HG03521 (cell line): Measurements from ENCODE around the gene ITGB7.
A peak's percentile ranks its signal among the peaks of the same experiment; 100 is the strongest.

Experiments
- ATAC-seq: cut with Tn5 transposase; IDR thresholded peaks from one replicate; pipeline ENCODE4 v1.9.1; 2021; ENCODE audit warnings: mild to moderate bottlenecking, moderate library complexity; ENCODE audit not compliant: unreplicated experiment

The ITGB7 gene

GRCh38 chr12:53207042-53207441, at the start of gene ITGB7:
Gene ITGB7, minus strand, starts transcription at chr12:53207251. Its CDS starts 6,808 bp downstream, at chr12:53200443.
- ATAC-seq, result no peak

GRCh38 chr12:53255996-53256395, 48.9 kb upstream of the ITGB7 start:
- ATAC-seq, result no peak

GRCh38 chr12:53254816-53255545, 47.9 kb upstream of the ITGB7 start:
- no peak for ATAC-seq

- ATAC-seq, result no peak
These were observed 46.2 kb upstream of the ITGB7 start for GRCh38 chr12:53253298-53253697.

- ATAC-seq, result no peak
These were observed 45.4 kb upstream of the ITGB7 start for GRCh38 chr12:53252349-53252916.

GRCh38 chr12:53251477-53252348, 44.7 kb upstream of the ITGB7 start:
- ATAC-seq, result peak; percentile 59

- ATAC-seq, result no peak
These were observed 38.2 kb upstream of the ITGB7 start for GRCh38 chr12:53245286-53245685.

- ATAC-seq, result no peak
These were observed 37.3 kb upstream of the ITGB7 start for GRCh38 chr12:53244337-53244736.

GRCh38 chr12:53241623-53242412, 34.8 kb upstream of the ITGB7 start:
- ATAC-seq, result no peak

- ATAC-seq, result no peak
These were observed 32.7 kb upstream of the ITGB7 start for GRCh38 chr12:53239643-53240258.

- ATAC-seq, result no peak
These were observed 29.5 kb upstream of the ITGB7 start for GRCh38 chr12:53236443-53237111.

GRCh38 chr12:53235742-53236442, 28.8 kb upstream of the ITGB7 start:
- ATAC-seq, result no peak

- no peak for ATAC-seq
These were observed 28.1 kb upstream of the ITGB7 start for GRCh38 chr12:53235164-53235563.

GRCh38 chr12:53234271-53234914, 27.3 kb upstream of the ITGB7 start:
- no peak for ATAC-seq

GRCh38 chr12:53233671-53234121, 26.6 kb upstream of the ITGB7 start:
- no peak for ATAC-seq

- no peak for ATAC-seq
These were observed 25.8 kb upstream of the ITGB7 start for GRCh38 chr12:53232646-53233461.

- ATAC-seq, result no peak
These were observed 25.0 kb upstream of the ITGB7 start, which contains the start of gene RARG for GRCh38 chr12:53231921-53232645. Gene RARG, minus strand, starts transcription at chr12:53232209. Its CDS starts 4,664 bp downstream, at chr12:53227545.
